Naive thymus-derived CD4-positive, alpha-beta T cell (primary cell): ENCODE data around the gene SEC24D. TPM values are rescaled to one million over a fixed set of nuclear protein-coding genes. Genes with fewer than 3 reads are reported as not detected.

Source experiments
- ATAC-seq: fragments of 150-1000 bp; cut with Tn5 transposase; 2 replicates; pipeline ENCODE4 v1.10.0; 2021; ENCODE audit warnings: mild to moderate bottlenecking, moderate library complexity
- CTCF ChIA-PET: fragments of 350-600 bp; sonication (Branson Sonifier 250); formaldehyde crosslinking; loops from one replicate; lab custom pipeline; 2021; ENCODE audit warnings: antibody characterized with exemption; lab: Charles Lee
- POLR2A ChIA-PET: fragments of 350-600 bp; sonication (Branson Sonifier 250); formaldehyde crosslinking; loops from one replicate; lab custom pipeline; 2021; ENCODE audit warnings: antibody characterized with exemption, inconsistent platforms; lab: Charles Lee
- DNase-seq, 9 donors: peaks; one replicate each; pipeline versions ENCODE4 v3.0.0 to v3.0.0-alpha.2; 2020 to 2022; ENCODE audit warnings: mixed read lengths in 1 of 9
- H3K27ac ChIP-seq: one replicate; pipeline ENCODE4 v1.7.0; 2013; ENCODE audit warnings: mild to moderate bottlenecking, low read depth, low read length, moderate library complexity
- H3K27me3 ChIP-seq, 2 donors: one replicate each; pipeline ENCODE4 v1.7.0; 2013; ENCODE audit warnings: low read length in 2 of 2, mild to moderate bottlenecking in 2 of 2, moderate library complexity in 2 of 2; ENCODE audit not compliant: control insufficient read depth in 2 of 2, insufficient read depth in 2 of 2
- H3K36me3 ChIP-seq, 3 experiments: 1 replicate in 2 of 3; 2 replicates in 1 of 3; pipeline ENCODE4 v1.7.0; 2013; ENCODE audit warnings: low read length in 3 of 3, mild to moderate bottlenecking in 3 of 3, moderate library complexity in 1 of 3; ENCODE audit not compliant: insufficient read depth in 3 of 3, control insufficient read depth in 2 of 3
- H3K4me1 ChIP-seq, 2 donors: one replicate each; pipeline ENCODE4 v1.7.0; 2013; ENCODE audit warnings: low read length in 2 of 2, mild to moderate bottlenecking in 2 of 2, moderate library complexity in 1 of 2; ENCODE audit not compliant: control insufficient read depth in 2 of 2, insufficient read depth in 2 of 2
- H3K4me3 ChIP-seq: 2 replicates; pipeline ENCODE4 v1.7.0; 2013; ENCODE audit warnings: mild to moderate bottlenecking, low read length
- H3K9me3 ChIP-seq, 3 experiments: 1 replicate in 2 of 3; 2 replicates in 1 of 3; pipeline ENCODE4 v1.7.0; 2013; ENCODE audit warnings: low read length in 3 of 3; ENCODE audit not compliant: control insufficient read depth in 2 of 3
- H3K27ac Mint-ChIP-seq, 9 donors: one replicate each; pipeline ENCODE4 v1.8.0; 2020 to 2022; ENCODE audit warnings: mixed read lengths in 9 of 9, mild to moderate bottlenecking in 8 of 9, moderate library complexity in 5 of 9, inconsistent platforms in 2 of 9
- H3K27me3 Mint-ChIP-seq, 5 donors: one replicate each; pipeline ENCODE4 v1.8.0; 2021 to 2022; ENCODE audit warnings: mixed read lengths in 5 of 5, mild to moderate bottlenecking in 1 of 5
- H3K36me3 Mint-ChIP-seq, 5 donors: one replicate each; pipeline ENCODE4 v1.8.0; 2020 to 2022; ENCODE audit warnings: mixed read lengths in 5 of 5, mild to moderate bottlenecking in 3 of 5, inconsistent platforms in 1 of 5
- H3K4me1 Mint-ChIP-seq, 7 donors: one replicate each; pipeline ENCODE4 v1.8.0; 2020 to 2022; ENCODE audit warnings: mixed read lengths in 7 of 7, mild to moderate bottlenecking in 3 of 7, inconsistent platforms in 1 of 7
- H3K4me3 Mint-ChIP-seq, 10 donors: one replicate each; pipeline ENCODE4 v1.8.0; 2020 to 2022; ENCODE audit warnings: mild to moderate bottlenecking in 10 of 10, mixed read lengths in 10 of 10, moderate library complexity in 6 of 10, inconsistent platforms in 2 of 10
- H3K9me3 Mint-ChIP-seq, 11 donors: one replicate each; pipeline ENCODE4 v1.8.0; 2020 to 2022; ENCODE audit warnings: mixed read lengths in 11 of 11, mild to moderate bottlenecking in 4 of 11, inconsistent platforms in 1 of 11, moderate library complexity in 1 of 11
- intact Hi-C, 2 donors: fragments of 100-400 bp; cut with micrococcal nuclease; formaldehyde crosslinking; loops; one replicate each; pipeline ENCODE4 v1.15.1; 2023
- polyA plus RNA-seq, 2 donors: library from polyadenylated mRNA; unstranded; fragments of 300-500 nt; fragmentation: Illumina TruSeq; gene quantifications; one replicate each; pipeline ENCODE4 v1.2.3, GENCODE V29; 2021
- total RNA-seq, 6 experiments: library from RNA in 5 of 6; stranded (reverse) in 5 of 6; gene quantifications; 1 replicate in 5 of 6; 2 replicates in 1 of 6; pipeline ENCODE4 v1.2.3 and lab custom pipeline; 2021 to 2026

SEC24D gene
- total and polyA plus RNA-seq, 7 experiments from 2014 or later = 11.5 to 59.2 (median 16.4) TPM

GRCh38 chr4:118846979-118847378 is 11.1 kb upstream of the SEC24D start:
- H3K36me3 Mint-ChIP-seq = peaks cover 3 to 11% (median 4%) of the 10 kb centered on the region in 5 donors
- no peak for DNase-seq
- POLR2A ChIA-PET = interaction anchor here (1.6 kb wide), 1 partner anchor 10 kb away, joined by 7 read pairs; no protein-coding TSS in a partner anchor
- no peak for ATAC-seq
- no peaks in the 10 kb centered on the region for H3K9me3 ChIP-seq
- H3K4me3 ChIP-seq = no peak overlapping the region
- H3K27ac Mint-ChIP-seq = no peak overlapping the region
- H3K27ac ChIP-seq = no peak overlapping the region
- peaks cover 0 to 9% (median 4%) of the 10 kb centered on the region in 11 donors for H3K9me3 Mint-ChIP-seq
- H3K27me3 Mint-ChIP-seq = peaks cover 0 to 31% (median 3%) of the 10 kb centered on the region in 5 donors
- H3K27me3 ChIP-seq = no peaks in the 10 kb centered on the region
- H3K4me1 Mint-ChIP-seq = peaks cover 13 to 20% (median 17%) of the 10 kb centered on the region in 7 donors
- peaks cover 0 to 9% of the 10 kb centered on the region in 2 donors for H3K4me1 ChIP-seq
- H3K4me3 Mint-ChIP-seq = no peak overlapping the region
- intact Hi-C loops = no loop called here
- H3K36me3 ChIP-seq = no peaks in the 10 kb centered on the region
- CTCF ChIA-PET = interaction anchor here (0.7 kb wide), 1 partner anchor 45 kb away, joined by 3 read pairs; no protein-coding TSS in a partner anchor

GRCh38 chr4:118845552-118846050 is 9.7 kb upstream of the SEC24D start:
- DNase-seq = no peak
- Histone ChIP-seq H3K4me3 (no peak overlapping the region), H3K9me3 (no peaks in the 10 kb centered on the region), H3K27me3 (no peaks in the 10 kb centered on the region), H3K36me3 (no peaks in the 10 kb centered on the region), H3K27ac (no peak overlapping the region), H3K4me1 (peaks cover 0 to 5% of the 10 kb centered on the region in 2 donors)
- ChIA-PET CTCF (interaction anchor here (0.9 kb wide), 1 partner anchor 9 kb away, joined by 3 read pairs; no protein-coding TSS in a partner anchor), POLR2A (interaction anchor here (0.5 to 1.6 kb wide), 2 partner anchors 8 to 26 kb away, joined by 3 to 7 read pairs; no protein-coding TSS in a partner anchor)
- peaks cover 0 to 31% (median 3%) of the 10 kb centered on the region in 5 donors for H3K27me3 Mint-ChIP-seq
- ATAC-seq = no peak
- no peak overlapping the region for H3K4me3 Mint-ChIP-seq
- intact Hi-C loops = no loop called here
- peaks cover 7 to 9% (median 8%) of the 10 kb centered on the region in 7 donors for H3K4me1 Mint-ChIP-seq
- H3K36me3 Mint-ChIP-seq = peaks cover 2 to 7% (median 3%) of the 10 kb centered on the region in 5 donors
- H3K9me3 Mint-ChIP-seq = peaks cover 0 to 8% (median 3%) of the 10 kb centered on the region in 11 donors
- no peak overlapping the region for H3K27ac Mint-ChIP-seq

GRCh38 chr4:118843237-118843636 is 7.3 kb upstream of the SEC24D start:
- Mint-ChIP-seq H3K36me3 (peaks cover 0 to 3% (median 0%) of the 10 kb centered on the region in 5 donors), H3K4me1 (no peaks in the 10 kb centered on the region), H3K9me3 (peaks cover 0 to 1% (median 0%) of the 10 kb centered on the region in 11 donors), H3K27me3 (peaks cover 0 to 36% (median 3%) of the 10 kb centered on the region in 5 donors), H3K4me3 (no peak overlapping the region), H3K27ac (no peak overlapping the region)
- no peaks in the 10 kb centered on the region for H3K27me3 ChIP-seq
- no peak overlapping the region for H3K27ac ChIP-seq
- no peaks in the 10 kb centered on the region for H3K4me1 ChIP-seq
- ChIA-PET POLR2A (no interaction called here), CTCF (no interaction called here)
- H3K9me3 ChIP-seq = no peaks in the 10 kb centered on the region
- intact Hi-C loops = no loop called here
- no peak overlapping the region for H3K4me3 ChIP-seq
- H3K36me3 ChIP-seq = no peaks in the 10 kb centered on the region
- no peak for DNase-seq
- no peak for ATAC-seq

- no peaks in the 10 kb centered on the region for H3K36me3 ChIP-seq
- peaks cover 0 to 29% (median 0%) of the 10 kb centered on the region in 5 donors for H3K27me3 Mint-ChIP-seq
- ATAC-seq (no peak), DNase-seq (no peak)
- H3K9me3 ChIP-seq = no peaks in the 10 kb centered on the region
- no peaks in the 10 kb centered on the region for H3K4me1 Mint-ChIP-seq
- H3K4me3 ChIP-seq = no peak overlapping the region
- H3K4me3 Mint-ChIP-seq = no peak overlapping the region
- H3K9me3 Mint-ChIP-seq = peaks cover 0 to 1% (median 0%) of the 10 kb centered on the region in 11 donors
- no peak overlapping the region for H3K27ac Mint-ChIP-seq
- H3K4me1 ChIP-seq = no peaks in the 10 kb centered on the region
- POLR2A ChIA-PET = no interaction called here
- H3K27me3 ChIP-seq = no peaks in the 10 kb centered on the region
- intact Hi-C loops = no loop called here
- CTCF ChIA-PET = no interaction called here
- no peaks in the 10 kb centered on the region for H3K36me3 Mint-ChIP-seq
- H3K27ac ChIP-seq = no peak overlapping the region
These were observed 6.1 kb upstream of the SEC24D start for GRCh38 chr4:118842055-118842454.

- Histone ChIP-seq H3K27me3 (no peaks in the 10 kb centered on the region), H3K4me3 (no peak overlapping the region), H3K9me3 (no peaks in the 10 kb centered on the region), H3K27ac (no peak overlapping the region), H3K4me1 (peaks cover 0 to 5% of the 10 kb centered on the region in 2 donors), H3K36me3 (no peaks in the 10 kb centered on the region)
- intact Hi-C loops = loop anchor here (5.0 to 10.0 kb wide), 5 partner anchors 37 to 613 kb away; partner anchors contain the start of gene SYNPO2 (in 1 of the 2)
- Mint-ChIP-seq H3K9me3 (no peaks in the 10 kb centered on the region), H3K36me3 (peaks cover 0 to 5% (median 0%) of the 10 kb centered on the region in 5 donors), H3K4me3 (no peak overlapping the region), H3K4me1 (peaks cover 6 to 18% (median 13%) of the 10 kb centered on the region in 7 donors), H3K27me3 (peaks cover 0 to 13% (median 0%) of the 10 kb centered on the region in 5 donors), H3K27ac (no peak overlapping the region)
- ChIA-PET POLR2A (interaction anchor here (0.7 to 1.4 kb wide), 2 partner anchors 8 to 11 kb away, joined by 5 to 9 read pairs; no protein-coding TSS in a partner anchor), CTCF (no interaction called here)
- DNase-seq = no peak
- no peak for ATAC-seq
These were observed 3.4 kb upstream of the SEC24D start for GRCh38 chr4:118839221-118839927.

- H3K4me1 ChIP-seq = peaks cover 0 to 5% of the 10 kb centered on the region in 2 donors
- H3K27ac Mint-ChIP-seq = peak overlapping the region in 4 of 9 donors; percentile 86 to 100 (median 98)
- POLR2A ChIA-PET = interaction anchor here (1.3 kb wide), 1 partner anchor 9 kb away, joined by 7 read pairs; no protein-coding TSS in a partner anchor
These were observed 1.2 kb upstream of the SEC24D start for GRCh38 chr4:118837121-118837507.

More at GRCh38 chr4:118837121-118837507, 1.2 kb upstream of the SEC24D start:
- Histone ChIP-seq H3K9me3 (no peaks in the 10 kb centered on the region), H3K4me3 (no peak overlapping the region), H3K27me3 (no peaks in the 10 kb centered on the region), H3K27ac (peak overlapping the region; percentile 87), H3K36me3 (peaks cover 0 to 2% (median 0%) of the 10 kb centered on the region in 3 experiments)
- Mint-ChIP-seq H3K36me3 (peaks cover 0 to 8% (median 8%) of the 10 kb centered on the region in 5 donors), H3K27me3 (peaks cover 0 to 4% (median 0%) of the 10 kb centered on the region in 5 donors), H3K9me3 (no peaks in the 10 kb centered on the region), H3K4me3 (peak overlapping the region in 7 of 10 donors; percentile 97 to 100 (median 99)), H3K4me1 (peaks cover 12 to 27% (median 18%) of the 10 kb centered on the region in 7 donors)
- ATAC-seq (no peak), DNase-seq (no peak)
- CTCF ChIA-PET = interaction anchor here (0.6 to 1.2 kb wide), 2 partner anchors 9 to 34 kb away, joined by 3 to 4 read pairs; no protein-coding TSS in a partner anchor
- intact Hi-C loops = loop anchor here (2.0 to 10.0 kb wide), 6 partner anchors 35 to 615 kb away; partner anchors contain the start of genes SYNPO2 (in 1 of the 2) and USP53 (in 1 of the 2)
